WTC11 (cell line): ENCODE data around the gene MRPS23. TPM values are rescaled to one million over a fixed set of nuclear protein-coding genes. Genes with fewer than 3 reads are reported as not detected.

ENCODE experiments used
- ATAC-seq: fragments of 200-7000 bp; cut with Tn5 transposase; 2 replicates; pipeline ENCODE4 v1.10.0; 2021; ENCODE audit warnings: mild to moderate bottlenecking, moderate library complexity
- CTCF ChIA-PET: fragments of 300-600 bp; sonication (Branson Sonifier 250); formaldehyde crosslinking; loops from one replicate; lab custom pipeline; 2021; ENCODE audit warnings: antibody characterized with exemption; lab: Charles Lee
- POLR2A ChIA-PET: fragments of 350-600 bp; sonication (Branson Sonifier 250); formaldehyde crosslinking; loops from one replicate; lab custom pipeline; 2021; ENCODE audit warnings: antibody characterized with exemption; lab: Charles Lee
- DNase-seq: peaks from one replicate; pipeline ENCODE4 v3.0.0; 2021; ENCODE audit warnings: low spot score
- H3K27ac Mint-ChIP-seq: 2 replicates; pipeline ENCODE4 v1.8.0; 2021; ENCODE audit warnings: mixed read lengths
- H3K27me3 Mint-ChIP-seq: 2 replicates; pipeline ENCODE4 v1.8.0; 2021; ENCODE audit warnings: low read depth, mild to moderate bottlenecking, moderate library complexity, mixed read lengths
- H3K36me3 Mint-ChIP-seq: 2 replicates; pipeline ENCODE4 v1.8.0; 2021; ENCODE audit warnings: mixed read lengths
- H3K4me1 Mint-ChIP-seq: 2 replicates; pipeline ENCODE4 v1.8.0; 2022; ENCODE audit warnings: mixed read lengths
- H3K4me3 Mint-ChIP-seq: 2 replicates; pipeline ENCODE4 v1.8.0; 2021; ENCODE audit warnings: mild to moderate bottlenecking, moderate library complexity, mixed read lengths
- H3K9me3 Mint-ChIP-seq: 2 replicates; pipeline ENCODE4 v1.8.0; 2021; ENCODE audit warnings: mixed read lengths
- AR ChIP-seq: fragments of 250-450 bp; sonication (Bioruptor Pico); IDR thresholded peaks from 2 replicates; pipeline ENCODE4 v1.9.0; 2021; ENCODE audit warnings: mild to moderate bottlenecking
- ATF2 ChIP-seq: sonication (generic); formaldehyde crosslinking; IDR thresholded peaks from 2 replicates; pipeline ENCODE4 v1.8.1; 2022; ENCODE audit warnings: low read depth, missing genetic modification reagents, borderline replicate concordance
- CREB1 ChIP-seq: sonication (generic); formaldehyde crosslinking; IDR thresholded peaks from 2 replicates; pipeline ENCODE4 v1.8.0; 2023; ENCODE audit warnings: mild to moderate bottlenecking, missing genetic modification reagents
- CTCF ChIP-seq: fragments of 200-600 bp; IDR thresholded peaks from 2 replicates; pipeline ENCODE4 v1.8.0; 2022; ENCODE audit warnings: antibody characterized with exemption
- ELF4 ChIP-seq: sonication (generic); formaldehyde crosslinking; IDR thresholded peaks from 2 replicates; pipeline ENCODE4 v1.8.1; 2022; ENCODE audit warnings: low read depth, mild to moderate bottlenecking, moderate library complexity, missing genetic modification reagents
- ETV6 ChIP-seq: sonication (generic); formaldehyde crosslinking; IDR thresholded peaks from 2 replicates; pipeline ENCODE4 v1.8.1; 2022; ENCODE audit warnings: mild to moderate bottlenecking, missing genetic modification reagents
- FOXP1 ChIP-seq: sonication (generic); formaldehyde crosslinking; IDR thresholded peaks from 2 replicates; pipeline ENCODE4 v1.8.0; 2022; ENCODE audit warnings: missing genetic modification reagents, mild to moderate bottlenecking, moderate library complexity, borderline replicate concordance
- GRHL2 ChIP-seq: fragments of 250-450 bp; sonication (Bioruptor Pico); IDR thresholded peaks from 2 replicates; pipeline ENCODE4 v1.8.0; 2022; ENCODE audit warnings: mild to moderate bottlenecking, moderate library complexity; ENCODE audit not compliant: insufficient replicate concordance, severe bottlenecking
- HMGXB4 ChIP-seq: sonication (generic); formaldehyde crosslinking; IDR thresholded peaks from 2 replicates; pipeline ENCODE4 v1.8.1; 2023; ENCODE audit warnings: mild to moderate bottlenecking, moderate library complexity, missing genetic modification reagents
- NR1H2 ChIP-seq: sonication (generic); formaldehyde crosslinking; IDR thresholded peaks from 2 replicates; pipeline ENCODE4 v1.9.0; 2021; ENCODE audit warnings: mild to moderate bottlenecking, moderate library complexity, missing genetic modification reagents
- NR2C2 ChIP-seq: sonication (generic); formaldehyde crosslinking; IDR thresholded peaks from 2 replicates; pipeline ENCODE4 v1.8.0; 2022; ENCODE audit warnings: mild to moderate bottlenecking, missing genetic modification reagents
- PRRX2 ChIP-seq: fragments of 250-450 bp; sonication (Bioruptor Pico); IDR thresholded peaks from 2 replicates; pipeline ENCODE4 v1.8.0; 2021; ENCODE audit warnings: mild to moderate bottlenecking
- TEAD1 ChIP-seq: sonication (generic); formaldehyde crosslinking; IDR thresholded peaks from 2 replicates; pipeline ENCODE4 v1.8.0; 2022; ENCODE audit warnings: mild to moderate bottlenecking, missing genetic modification reagents
- TEAD4 ChIP-seq: sonication (generic); formaldehyde crosslinking; IDR thresholded peaks from 2 replicates; pipeline ENCODE4 v1.8.0; 2022; ENCODE audit warnings: mild to moderate bottlenecking, missing genetic modification reagents
- ZNF232 ChIP-seq: sonication (generic); formaldehyde crosslinking; IDR thresholded peaks from 2 replicates; pipeline ENCODE4 v1.8.0; 2022; ENCODE audit warnings: mild to moderate bottlenecking, missing genetic modification reagents
- ZNF423 ChIP-seq: fragments of 250-450 bp; sonication (Bioruptor Pico); IDR thresholded peaks from 2 replicates; pipeline ENCODE4 v2.1.2; 2022; ENCODE audit warnings: mild to moderate bottlenecking, moderate library complexity
- ZNF512 ChIP-seq: sonication (generic); formaldehyde crosslinking; IDR thresholded peaks from 2 replicates; pipeline ENCODE4 v1.8.1; 2022; ENCODE audit warnings: missing genetic modification reagents, borderline replicate concordance
- total RNA-seq: library from RNA; stranded (reverse); gene quantifications from 3 replicates; pipeline ENCODE4 v1.2.3, GENCODE V29; 2021
- TF ChIP-seq, protein P1 (sequence below): sonication (generic); formaldehyde crosslinking; IDR thresholded peaks from 2 replicates; pipeline ENCODE4 v1.8.0; 2023; ENCODE audit warnings: missing genetic modification reagents, mild to moderate bottlenecking, borderline replicate concordance
- TF ChIP-seq, protein P2 (sequence below): sonication (generic); formaldehyde crosslinking; IDR thresholded peaks from 2 replicates; pipeline ENCODE4 v1.8.0; 2022; ENCODE audit warnings: mild to moderate bottlenecking, missing genetic modification reagents

Gene MRPS23
- total RNA-seq, 1 experiment from 2014 or later: 65.3 TPM

GRCh38 chr17:57892146-57892819 is 42.4 kb upstream of the MRPS23 start:
- H3K9me3 Mint-ChIP-seq: no peaks in the 10 kb centered on the region
- ChIA-PET POLR2A (interaction anchor here (0.5 to 1.1 kb wide), 5 partner anchors 13 to 845 kb away, joined by 3 to 6 read pairs (median 3); no protein-coding TSS in a partner anchor), CTCF (interaction anchor here (0.6 to 2.3 kb wide), 33 partner anchors 10 to 115 kb away, joined by 3 to 50 read pairs (median 5); partner anchors contain the start of genes CUEDC1, MRPS23 and SRSF1)
- ATAC-seq (peak; percentile 91), DNase-seq (peak; percentile 96)
- H3K4me3 Mint-ChIP-seq: peak overlapping the region; percentile 10; the same call in 1 of the 2 replicates
- H3K27ac Mint-ChIP-seq: peak overlapping the region; percentile 95
- H3K4me1 Mint-ChIP-seq: peaks cover 18% of the 10 kb centered on the region
- no peaks in the 10 kb centered on the region for H3K27me3 Mint-ChIP-seq
- H3K36me3 Mint-ChIP-seq: no peaks in the 10 kb centered on the region
- TF ChIP-seq ETV6 (CRISPR knock-in tag) (no peak), CTCF (peak; percentile 91), HMGXB4 (CRISPR knock-in tag) (peak; percentile 63; the same call in 1 of the 2 replicates), TEAD1 (CRISPR knock-in tag) (peak; percentile 77; the same call in 1 of the 2 replicates), PRRX2 (no peak), AR (CRISPR knock-in tag) (no peak), ZNF512 (CRISPR knock-in tag) (no peak), FOXP1 (CRISPR knock-in tag) (no peak), ZNF423 (0 out of 2 replicates have a peak, but pooled peaks have one; percentile 22), ATF2 (CRISPR knock-in tag) (no peak), ELF4 (CRISPR knock-in tag) (no peak), ZNF232 (CRISPR knock-in tag) (peak; percentile 44; the same call in 1 of the 2 replicates), TEAD4 (CRISPR knock-in tag) (0 out of 2 replicates have a peak, but pooled peaks have one; percentile 26), CREB1 (no peak), GRHL2 (CRISPR knock-in tag) (no peak), NR1H2 (CRISPR knock-in tag) (no peak), NR2C2 (CRISPR knock-in tag) (no peak)
- TF ChIP-seq, protein P1, sequence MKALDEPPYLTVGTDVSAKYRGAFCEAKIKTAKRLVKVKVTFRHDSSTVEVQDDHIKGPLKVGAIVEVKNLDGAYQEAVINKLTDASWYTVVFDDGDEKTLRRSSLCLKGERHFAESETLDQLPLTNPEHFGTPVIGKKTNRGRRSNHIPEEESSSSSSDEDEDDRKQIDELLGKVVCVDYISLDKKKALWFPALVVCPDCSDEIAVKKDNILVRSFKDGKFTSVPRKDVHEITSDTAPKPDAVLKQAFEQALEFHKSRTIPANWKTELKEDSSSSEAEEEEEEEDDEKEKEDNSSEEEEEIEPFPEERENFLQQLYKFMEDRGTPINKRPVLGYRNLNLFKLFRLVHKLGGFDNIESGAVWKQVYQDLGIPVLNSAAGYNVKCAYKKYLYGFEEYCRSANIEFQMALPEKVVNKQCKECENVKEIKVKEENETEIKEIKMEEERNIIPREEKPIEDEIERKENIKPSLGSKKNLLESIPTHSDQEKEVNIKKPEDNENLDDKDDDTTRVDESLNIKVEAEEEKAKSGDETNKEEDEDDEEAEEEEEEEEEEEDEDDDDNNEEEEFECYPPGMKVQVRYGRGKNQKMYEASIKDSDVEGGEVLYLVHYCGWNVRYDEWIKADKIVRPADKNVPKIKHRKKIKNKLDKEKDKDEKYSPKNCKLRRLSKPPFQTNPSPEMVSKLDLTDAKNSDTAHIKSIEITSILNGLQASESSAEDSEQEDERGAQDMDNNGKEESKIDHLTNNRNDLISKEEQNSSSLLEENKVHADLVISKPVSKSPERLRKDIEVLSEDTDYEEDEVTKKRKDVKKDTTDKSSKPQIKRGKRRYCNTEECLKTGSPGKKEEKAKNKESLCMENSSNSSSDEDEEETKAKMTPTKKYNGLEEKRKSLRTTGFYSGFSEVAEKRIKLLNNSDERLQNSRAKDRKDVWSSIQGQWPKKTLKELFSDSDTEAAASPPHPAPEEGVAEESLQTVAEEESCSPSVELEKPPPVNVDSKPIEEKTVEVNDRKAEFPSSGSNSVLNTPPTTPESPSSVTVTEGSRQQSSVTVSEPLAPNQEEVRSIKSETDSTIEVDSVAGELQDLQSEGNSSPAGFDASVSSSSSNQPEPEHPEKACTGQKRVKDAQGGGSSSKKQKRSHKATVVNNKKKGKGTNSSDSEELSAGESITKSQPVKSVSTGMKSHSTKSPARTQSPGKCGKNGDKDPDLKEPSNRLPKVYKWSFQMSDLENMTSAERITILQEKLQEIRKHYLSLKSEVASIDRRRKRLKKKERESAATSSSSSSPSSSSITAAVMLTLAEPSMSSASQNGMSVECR (CRISPR knock-in tag): no peak
- TF ChIP-seq, protein P2, sequence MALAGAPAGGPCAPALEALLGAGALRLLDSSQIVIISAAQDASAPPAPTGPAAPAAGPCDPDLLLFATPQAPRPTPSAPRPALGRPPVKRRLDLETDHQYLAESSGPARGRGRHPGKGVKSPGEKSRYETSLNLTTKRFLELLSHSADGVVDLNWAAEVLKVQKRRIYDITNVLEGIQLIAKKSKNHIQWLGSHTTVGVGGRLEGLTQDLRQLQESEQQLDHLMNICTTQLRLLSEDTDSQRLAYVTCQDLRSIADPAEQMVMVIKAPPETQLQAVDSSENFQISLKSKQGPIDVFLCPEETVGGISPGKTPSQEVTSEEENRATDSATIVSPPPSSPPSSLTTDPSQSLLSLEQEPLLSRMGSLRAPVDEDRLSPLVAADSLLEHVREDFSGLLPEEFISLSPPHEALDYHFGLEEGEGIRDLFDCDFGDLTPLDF: no peak
